WTC11 (cell line): ENCODE measurements around the gene ABHD16A.

Experiments used
- ATF3 ChIP-seq: sonication (generic); formaldehyde crosslinking; conservative IDR thresholded peaks from 2 replicates; pipeline ENCODE4 v1.8.1; 2022; ENCODE audit warnings: mild to moderate bottlenecking, missing genetic modification reagents
- CBFB ChIP-seq: sonication (generic); formaldehyde crosslinking; IDR thresholded peaks from 2 replicates; pipeline ENCODE4 v1.8.1; 2022; ENCODE audit warnings: mild to moderate bottlenecking, low read depth, missing genetic modification reagents
- RORB ChIP-seq: fragments of 250-450 bp; sonication (Bioruptor Pico); IDR thresholded peaks from 2 replicates; pipeline ENCODE4 v1.9.0; 2021; ENCODE audit warnings: mild to moderate bottlenecking
- SMAD3 ChIP-seq: sonication (generic); formaldehyde crosslinking; IDR thresholded peaks from 2 replicates; pipeline ENCODE4 v1.8.0; 2022; ENCODE audit warnings: missing genetic modification reagents, mild to moderate bottlenecking, borderline replicate concordance
- TF ChIP-seq, protein P1 (sequence below): fragments of 200-600 bp; IDR thresholded peaks from 2 replicates; pipeline ENCODE4 v1.8.0; 2022; ENCODE audit warnings: antibody characterized with exemption

- TF ChIP-seq, protein P1, sequence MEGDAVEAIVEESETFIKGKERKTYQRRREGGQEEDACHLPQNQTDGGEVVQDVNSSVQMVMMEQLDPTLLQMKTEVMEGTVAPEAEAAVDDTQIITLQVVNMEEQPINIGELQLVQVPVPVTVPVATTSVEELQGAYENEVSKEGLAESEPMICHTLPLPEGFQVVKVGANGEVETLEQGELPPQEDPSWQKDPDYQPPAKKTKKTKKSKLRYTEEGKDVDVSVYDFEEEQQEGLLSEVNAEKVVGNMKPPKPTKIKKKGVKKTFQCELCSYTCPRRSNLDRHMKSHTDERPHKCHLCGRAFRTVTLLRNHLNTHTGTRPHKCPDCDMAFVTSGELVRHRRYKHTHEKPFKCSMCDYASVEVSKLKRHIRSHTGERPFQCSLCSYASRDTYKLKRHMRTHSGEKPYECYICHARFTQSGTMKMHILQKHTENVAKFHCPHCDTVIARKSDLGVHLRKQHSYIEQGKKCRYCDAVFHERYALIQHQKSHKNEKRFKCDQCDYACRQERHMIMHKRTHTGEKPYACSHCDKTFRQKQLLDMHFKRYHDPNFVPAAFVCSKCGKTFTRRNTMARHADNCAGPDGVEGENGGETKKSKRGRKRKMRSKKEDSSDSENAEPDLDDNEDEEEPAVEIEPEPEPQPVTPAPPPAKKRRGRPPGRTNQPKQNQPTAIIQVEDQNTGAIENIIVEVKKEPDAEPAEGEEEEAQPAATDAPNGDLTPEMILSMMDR, result no peak
- TF ChIP-seq ATF3 (CRISPR knock-in tag), result no peak
- TF ChIP-seq SMAD3 (CRISPR knock-in tag), result no peak
- TF ChIP-seq RORB (CRISPR knock-in tag), result no peak
- TF ChIP-seq CBFB (CRISPR knock-in tag), result no peak
Measured at GRCh38 chr6:31732029-31732428, 28.9 kb upstream of the ABHD16A start.
